ENCODE data around the gene EML2.

- TF ChIP-seq YY1 (IDR thresholded peaks at IDR 0.05; ENCODE audit: low read depth) (no peak), REST (IDR thresholded peaks at IDR 0.05; ENCODE audit: low read depth) (no peak), TAF1 (IDR thresholded peaks at IDR 0.05; ENCODE audit: low read depth) (no peak), RAD21 (IDR thresholded peaks at IDR 0.05; ENCODE audit: low read depth) (no peak), NFIC (IDR thresholded peaks at IDR 0.05) (no peak), CEBPB (IDR thresholded peaks at IDR 0.05) (no peak), EP300 (IDR thresholded peaks at IDR 0.05; ENCODE audit: borderline replicate concordance) (no peak), TEAD4 (IDR thresholded peaks at IDR 0.05) (no peak)
Observed at GRCh38 chr19:45581576-45581975, 57.6 kb downstream of the EML2 start.

Data from Ishikawa (cell line).